K562 (cell line): Measurements from ENCODE around the gene STAB1. TPM values are rescaled to one million over a fixed set of nuclear protein-coding genes. Genes with fewer than 3 reads are reported as not detected.

Experiments used
- BRCA1 ChIP-seq, 2 experiments: fragments of 450-650 bp in 1 of 2; sonication (generic) in 1 of 2; formaldehyde crosslinking in 1 of 2; IDR thresholded peaks; 2 replicates each; pipeline versions ENCODE4 v1.5.0 to v1.6.1; 2017 to 2020; ENCODE audit warnings: mild to moderate bottlenecking in 1 of 2, missing genetic modification reagents in 1 of 2
- CGGBP1 ChIP-seq: fragments of 250-450 bp; sonication (Bioruptor Pico); IDR thresholded peaks from 2 replicates; pipeline ENCODE4 v1.9.0; 2021; ENCODE audit warnings: mild to moderate bottlenecking
- DPF2 ChIP-seq: fragments of 450-650 bp; IDR thresholded peaks from 2 replicates; pipeline ENCODE4 v1.6.1; 2016
- ELF2 ChIP-seq: fragments of 250-450 bp; sonication (Bioruptor Pico); IDR thresholded peaks from 2 replicates; pipeline ENCODE4 v1.5.0; 2021; ENCODE audit warnings: mild to moderate bottlenecking
- HCFC1 ChIP-seq: IDR thresholded peaks from 2 replicates; pipeline ENCODE4 v1.6.1; 2012; ENCODE audit warnings: low read depth, low read length, improper control_type of control experiment
- HDGF ChIP-seq: fragments of 450-650 bp; IDR thresholded peaks from 2 replicates; pipeline ENCODE4 v1.6.1; 2016
- HEY1 ChIP-seq: fragments of 250-450 bp; sonication (Bioruptor Pico); IDR thresholded peaks from 2 replicates; pipeline ENCODE4 v1.5.0; 2020; ENCODE audit warnings: mild to moderate bottlenecking, moderate library complexity, borderline replicate concordance
- JUN ChIP-seq, 2 experiments: sonication (generic) in 1 of 2; formaldehyde crosslinking in 1 of 2; IDR thresholded peaks; 2 replicates each; pipeline versions ENCODE4 v1.6.1 to v1.8.0; 2012 to 2022; ENCODE audit warnings: borderline replicate concordance in 2 of 2, mild to moderate bottlenecking in 2 of 2, improper control_type of control experiment in 1 of 2, low read depth in 1 of 2, low read length in 1 of 2, missing genetic modification reagents in 1 of 2
- MCM3 ChIP-seq: fragments of 450-650 bp; IDR thresholded peaks from 2 replicates; pipeline ENCODE4 v1.6.1; 2016
- NCOA6 ChIP-seq: fragments of 450-650 bp; IDR thresholded peaks from 2 replicates; pipeline ENCODE4 v1.6.1; 2017; ENCODE audit warnings: mild to moderate bottlenecking
- NCOR1 ChIP-seq: fragments of 450-650 bp; IDR thresholded peaks from 2 replicates; pipeline ENCODE4 v1.6.1; 2016; ENCODE audit warnings: mild to moderate bottlenecking, moderate library complexity
- POLR2AphosphoS2 ChIP-seq: IDR thresholded peaks from 2 replicates; pipeline ENCODE4 v1.6.1; 2012; ENCODE audit warnings: low read length, improper control_type of control experiment
- RUNX1 ChIP-seq: sonication (generic); IDR thresholded peaks from 2 replicates; pipeline ENCODE4 v1.6.1; 2016; ENCODE audit warnings: antibody characterized with exemption, low read depth
- STAT5A ChIP-seq: IDR thresholded peaks from 2 replicates; pipeline ENCODE4 v1.6.1; 2012; ENCODE audit warnings: low read length, inconsistent platforms, borderline replicate concordance
- TBP ChIP-seq: optimal IDR thresholded peaks from 2 replicates; pipeline ENCODE3; 2011; ENCODE audit warnings: low read depth, low read length, improper control_type of control experiment
- ZBED1 ChIP-seq: IDR thresholded peaks from 2 replicates; pipeline ENCODE4 v1.6.1; 2014
- ZNF121 ChIP-seq: sonication (generic); formaldehyde crosslinking; conservative IDR thresholded peaks from 2 replicates; pipeline ENCODE4 v1.8.0; 2022; ENCODE audit warnings: missing genetic modification reagents
- ZNF232 ChIP-seq: sonication (generic); formaldehyde crosslinking; IDR thresholded peaks from 2 replicates; pipeline ENCODE4 v1.8.0; 2022; ENCODE audit warnings: mild to moderate bottlenecking, missing genetic modification reagents
- ZNF384 ChIP-seq: IDR thresholded peaks from 2 replicates; pipeline ENCODE4 v1.6.1; 2012; ENCODE audit warnings: low read depth, low read length, improper control_type of control experiment
- ZNF589 ChIP-seq: fragments of 200-800 bp; sonication (Bioruptor generic); IDR thresholded peaks from 2 replicates; pipeline ENCODE4 v1.6.1; 2016; ENCODE audit warnings: low read depth, missing genetic modification characterization, missing compliant biosample characterization
- ZNF696 ChIP-seq: fragments of 250-450 bp; sonication (Bioruptor Pico); conservative IDR thresholded peaks from 2 replicates; pipeline ENCODE4 v1.4.0; 2020; ENCODE audit warnings: mild to moderate bottlenecking, moderate library complexity
- polyA plus RNA-seq, 8 experiments: library from polyadenylated mRNA; depleted of rRNA in 4 of 8; stranded (reverse) in 5 of 8; unstranded in 3 of 8; fragments of >200 nt; fragmentation: Nextera tagmentation in 2 of 8; fragmentation: Illumina TruSeq in 1 of 8; extraction: Ambion mirVana in 2 of 8; extraction: Trizol in 1 of 8; gene quantifications; 2 replicates each; pipeline versions ENCODE4 v1.2.1 to v1.2.3, GENCODE V29; 2011 to 2014; ENCODE audit warnings: inconsistent platforms in 1 of 8, missing spikeins in 1 of 8
- total RNA-seq, 7 experiments: library from RNA; depleted of rRNA in 6 of 7; stranded (reverse); fragments of >200 nt in 6 of 7; fragmentation: Illumina TruSeq in 2 of 7; extraction: Trizol in 2 of 7; gene quantifications; 2 replicates each; pipeline versions ENCODE4 v1.2.1 to v1.2.3, GENCODE V29; 2011 to 2021; ENCODE audit warnings: low replicate concordance in 1 of 7
- TF ChIP-seq, protein P1 (sequence below): fragments of 250-450 bp; sonication (Bioruptor Pico); IDR thresholded peaks from 2 replicates; pipeline ENCODE4 v1.5.1; 2021; ENCODE audit warnings: mild to moderate bottlenecking
- TF ChIP-seq, protein P2 (sequence below): sonication (generic); formaldehyde crosslinking; IDR thresholded peaks from 2 replicates; pipeline ENCODE4 v1.8.0; 2022; ENCODE audit warnings: missing genetic modification reagents, mild to moderate bottlenecking, borderline replicate concordance
- TF ChIP-seq, protein P3 (sequence below): fragments of 250-450 bp; sonication (Bioruptor Pico); IDR thresholded peaks from 2 replicates; pipeline ENCODE4 v1.4.0; 2020; ENCODE audit warnings: mild to moderate bottlenecking, moderate library complexity
- TF ChIP-seq, protein P4 (sequence below): fragments of 250-450 bp; sonication (Bioruptor Pico); IDR thresholded peaks from 2 replicates; pipeline ENCODE4 v1.8.0; 2021; ENCODE audit warnings: mild to moderate bottlenecking, moderate library complexity

Gene STAB1
- total and polyA plus RNA-seq, 9 of the 15 experiments (the other 6 are each of a cell fraction or from before 2014, with no cell fraction given) = 0.20 to 3.9 (median 1.2) TPM

GRCh38 chr3:52536369-52537164 is 41.4 kb downstream of the STAB1 start, which contains the start of gene UQCC5 (continued):
- TF ChIP-seq, protein P1, sequence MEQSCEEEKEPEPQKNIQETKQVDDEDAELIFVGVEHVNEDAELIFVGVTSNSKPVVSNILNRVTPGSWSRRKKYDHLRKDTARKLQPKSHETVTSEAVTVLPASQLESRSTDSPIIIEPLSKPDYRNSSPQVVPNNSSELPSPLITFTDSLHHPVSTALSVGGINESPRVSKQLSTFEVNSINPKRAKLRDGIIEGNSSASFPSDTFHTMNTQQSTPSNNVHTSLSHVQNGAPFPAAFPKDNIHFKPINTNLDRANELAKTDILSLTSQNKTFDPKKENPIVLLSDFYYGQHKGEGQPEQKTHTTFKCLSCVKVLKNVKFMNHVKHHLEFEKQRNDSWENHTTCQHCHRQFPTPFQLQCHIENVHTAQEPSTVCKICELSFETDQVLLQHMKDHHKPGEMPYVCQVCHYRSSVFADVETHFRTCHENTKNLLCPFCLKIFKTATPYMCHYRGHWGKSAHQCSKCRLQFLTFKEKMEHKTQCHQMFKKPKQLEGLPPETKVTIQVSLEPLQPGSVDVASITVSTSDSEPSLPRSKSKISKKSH = no peak
- TF ChIP-seq ZNF121 (CRISPR knock-in tag) (no peak), ZBED1 (no peak), NCOA6 (no peak), ZNF589 (CRISPR knock-in tag) (no peak), POLR2AphosphoS2 (peak; percentile 87; the same call in 1 of the 2 replicates), RUNX1 (no peak), CGGBP1 (CRISPR knock-in tag) (no peak), STAT5A (no peak), JUN (IDR thresholded peaks at IDR 0.05; ENCODE audit: borderline replicate concordance, low read depth, low read length) (peak; percentile 37; the same call in 1 of the 2 replicates), JUN (CRISPR knock-in tag; IDR thresholded peaks at IDR 0.05; ENCODE audit: borderline replicate concordance) (no peak), TBP (peak; percentile 92), ELF2 (CRISPR knock-in tag) (no peak), NCOR1 (no peak), ZNF384 (no peak), ZNF232 (CRISPR knock-in tag) (no peak), MCM3 (no peak), HCFC1 (0 out of 2 replicates have a peak, but pooled peaks have one; percentile 15), HDGF (no peak), ZNF696 (no peak), BRCA1 (IDR thresholded peaks at IDR 0.05) (no peak), BRCA1 (CRISPR knock-in tag; IDR thresholded peaks at IDR 0.05) (no peak), HEY1 (no peak), DPF2 (no peak)
- TF ChIP-seq, protein P2, sequence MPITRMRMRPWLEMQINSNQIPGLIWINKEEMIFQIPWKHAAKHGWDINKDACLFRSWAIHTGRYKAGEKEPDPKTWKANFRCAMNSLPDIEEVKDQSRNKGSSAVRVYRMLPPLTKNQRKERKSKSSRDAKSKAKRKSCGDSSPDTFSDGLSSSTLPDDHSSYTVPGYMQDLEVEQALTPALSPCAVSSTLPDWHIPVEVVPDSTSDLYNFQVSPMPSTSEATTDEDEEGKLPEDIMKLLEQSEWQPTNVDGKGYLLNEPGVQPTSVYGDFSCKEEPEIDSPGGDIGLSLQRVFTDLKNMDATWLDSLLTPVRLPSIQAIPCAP = no peak
- TF ChIP-seq, protein P3, sequence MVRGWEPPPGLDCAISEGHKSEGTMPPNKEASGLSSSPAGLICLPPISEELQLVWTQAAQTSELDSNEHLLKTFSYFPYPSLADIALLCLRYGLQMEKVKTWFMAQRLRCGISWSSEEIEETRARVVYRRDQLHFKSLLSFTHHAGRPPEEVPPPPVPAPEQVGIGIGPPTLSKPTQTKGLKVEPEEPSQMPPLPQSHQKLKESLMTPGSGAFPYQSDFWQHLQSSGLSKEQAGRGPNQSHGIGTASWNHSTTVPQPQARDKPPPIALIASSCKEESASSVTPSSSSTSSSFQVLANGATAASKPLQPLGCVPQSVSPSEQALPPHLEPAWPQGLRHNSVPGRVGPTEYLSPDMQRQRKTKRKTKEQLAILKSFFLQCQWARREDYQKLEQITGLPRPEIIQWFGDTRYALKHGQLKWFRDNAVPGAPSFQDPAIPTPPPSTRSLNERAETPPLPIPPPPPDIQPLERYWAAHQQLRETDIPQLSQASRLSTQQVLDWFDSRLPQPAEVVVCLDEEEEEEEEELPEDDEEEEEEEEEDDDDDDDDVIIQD (CRISPR knock-in tag) = no peak
- TF ChIP-seq, protein P4, sequence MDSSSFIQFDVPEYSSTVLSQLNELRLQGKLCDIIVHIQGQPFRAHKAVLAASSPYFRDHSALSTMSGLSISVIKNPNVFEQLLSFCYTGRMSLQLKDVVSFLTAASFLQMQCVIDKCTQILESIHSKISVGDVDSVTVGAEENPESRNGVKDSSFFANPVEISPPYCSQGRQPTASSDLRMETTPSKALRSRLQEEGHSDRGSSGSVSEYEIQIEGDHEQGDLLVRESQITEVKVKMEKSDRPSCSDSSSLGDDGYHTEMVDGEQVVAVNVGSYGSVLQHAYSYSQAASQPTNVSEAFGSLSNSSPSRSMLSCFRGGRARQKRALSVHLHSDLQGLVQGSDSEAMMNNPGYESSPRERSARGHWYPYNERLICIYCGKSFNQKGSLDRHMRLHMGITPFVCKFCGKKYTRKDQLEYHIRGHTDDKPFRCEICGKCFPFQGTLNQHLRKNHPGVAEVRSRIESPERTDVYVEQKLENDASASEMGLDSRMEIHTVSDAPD (CRISPR knock-in tag) = no peak
